Measurements from ENCODE around the gene ASCL2. TPM values are rescaled to one million over a fixed set of nuclear protein-coding genes. Genes with fewer than 3 reads are reported as not detected.
"Not testable (repeated sequence)": the region's sequence is repeated elsewhere in the genome, so short reads cannot be mapped to it uniquely, and the experiment has no call there.

ASCL2 gene
- total RNA-seq, 2 donors from 2014 or later, result 0.43 to 0.69 TPM

- intact Hi-C loops (cut with DNase I), result loop anchor here in 1 of 2 donors (10.0 kb wide), 1 partner anchor 917 kb away; no protein-coding TSS in a partner anchor
- DNase-seq (ENCODE audit: low spot score), result no peak
These were observed 18.4 kb downstream of the ASCL2 start for GRCh38 chr11:2252018-2252417.

DNA sequence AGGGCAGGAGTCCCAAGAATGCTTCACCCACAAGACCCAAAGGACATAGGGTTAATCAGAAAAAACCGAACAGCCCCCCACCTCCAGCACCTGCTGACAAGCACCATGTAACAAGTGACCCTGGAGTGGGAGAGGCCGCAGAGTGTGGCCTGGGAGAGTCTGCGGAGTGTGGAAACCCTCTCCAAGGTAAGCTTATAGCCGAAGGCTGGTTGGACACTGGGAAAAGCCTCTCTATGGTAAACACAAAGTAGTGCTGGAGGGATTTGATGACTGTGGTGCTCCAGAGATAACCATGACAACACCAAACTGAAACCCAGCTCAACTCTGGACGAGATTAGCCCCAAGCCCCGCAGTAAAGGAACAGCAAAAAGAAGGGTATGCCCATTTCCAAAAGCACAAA lies 19.2 kb downstream of the ASCL2 start:
- no peak for DNase-seq (ENCODE audit: low spot score)
- intact Hi-C loops (cut with DNase I), result loop anchor here in 1 of 2 donors (10.0 kb wide), 1 partner anchor 916 kb away; no protein-coding TSS in a partner anchor

GRCh38 chr11:2250485-2250884 lies 19.9 kb downstream of the ASCL2 start:
- intact Hi-C loops (cut with DNase I), result loop anchor here in 1 of 2 donors (10.0 kb wide), 1 partner anchor 916 kb away; no protein-coding TSS in a partner anchor
- DNase-seq (ENCODE audit: low spot score), result no peak

DNA sequence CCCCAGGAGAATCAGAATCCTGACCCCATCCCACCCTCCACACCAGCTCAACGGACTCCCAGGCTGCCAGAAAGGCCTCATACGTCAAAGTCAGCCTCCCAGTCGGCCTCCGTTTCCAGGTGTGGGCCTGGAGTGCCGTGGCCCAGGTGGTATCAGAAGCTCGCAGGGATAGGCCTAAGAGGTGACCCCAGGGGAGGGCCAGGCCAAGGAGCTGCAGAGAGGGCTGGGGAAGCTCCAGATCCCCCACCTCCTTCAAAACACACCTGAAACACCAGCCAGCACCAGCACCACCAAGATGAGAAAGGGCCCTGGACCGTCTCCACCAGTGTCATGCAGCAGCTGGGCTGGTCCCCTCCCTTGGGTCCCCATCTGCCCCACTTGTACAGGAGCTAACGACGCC lies 20.3 kb downstream of the ASCL2 start:
- intact Hi-C loops (cut with DNase I), result loop anchor here in 1 of 2 donors (10.0 kb wide), 1 partner anchor 915 kb away; no protein-coding TSS in a partner anchor
- DNase-seq (ENCODE audit: low spot score), result no peak

DNA sequence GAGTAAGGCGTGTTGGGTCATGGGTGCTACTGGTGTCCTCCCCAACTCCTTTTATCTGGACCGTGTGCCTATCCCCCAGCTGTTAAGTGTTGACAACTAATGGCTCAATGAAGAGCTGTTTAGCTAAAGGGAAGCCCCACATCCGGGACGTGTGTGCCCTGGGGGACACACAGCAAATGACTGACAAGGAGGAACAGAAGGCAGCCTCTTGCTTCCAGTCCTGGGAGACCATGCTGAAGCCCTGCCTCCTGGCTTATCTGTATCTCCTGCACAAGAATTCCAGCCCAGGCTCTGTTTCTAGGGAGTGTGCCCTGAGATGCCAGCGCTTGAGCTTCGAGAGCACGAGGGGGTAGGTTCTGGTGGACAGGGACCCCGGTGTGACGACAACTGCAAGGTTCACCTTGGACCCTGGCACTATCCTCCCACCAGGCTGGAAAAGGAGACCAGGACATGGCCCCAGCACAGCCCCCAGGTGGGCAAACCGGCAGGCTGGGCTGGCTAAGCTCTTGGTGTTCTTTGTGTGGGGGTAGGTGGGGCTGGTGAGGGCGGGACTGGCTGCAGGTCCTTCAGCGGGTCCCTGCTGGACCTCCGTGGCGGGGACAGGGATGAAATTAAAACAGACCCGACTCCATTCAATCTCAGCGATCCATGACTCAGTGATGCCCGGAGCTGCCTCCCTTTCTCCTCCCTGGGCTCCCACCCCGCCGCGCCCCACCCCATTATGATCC lies 21.0 kb downstream of the ASCL2 start:
- intact Hi-C loops (cut with DNase I), result no loop called here
- DNase-seq (ENCODE audit: low spot score), result no peak

GRCh38 chr11:2248762-2249161 lies 21.6 kb downstream of the ASCL2 start:
- intact Hi-C loops (cut with DNase I), result no loop called here
- no peak for DNase-seq (ENCODE audit: low spot score)

GRCh38 chr11:2248242-2248641 lies 22.1 kb downstream of the ASCL2 start:
- DNase-seq (ENCODE audit: low spot score), result no peak
- intact Hi-C loops (cut with DNase I), result no loop called here

GRCh38 chr11:2247496-2247895 lies 22.9 kb downstream of the ASCL2 start:
- intact Hi-C loops (cut with DNase I), result no loop called here

DNA sequence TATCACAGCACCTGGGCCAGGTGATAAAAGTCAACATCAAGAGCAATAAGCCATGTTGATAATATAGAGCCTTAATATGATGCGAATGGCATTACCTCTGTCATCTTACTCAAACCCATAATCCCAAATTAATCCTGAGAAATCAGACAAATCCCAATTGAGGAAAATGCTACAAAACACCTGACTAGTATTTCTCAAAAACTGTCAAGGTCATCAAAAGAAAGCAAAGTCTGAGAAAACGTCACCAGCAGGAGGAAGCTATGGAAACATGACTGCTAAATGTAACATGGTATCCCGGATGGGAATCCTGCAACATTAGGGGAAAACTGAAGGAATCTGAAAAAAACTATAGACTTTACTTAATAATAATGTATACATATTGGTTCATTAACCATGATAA lies 29.6 kb downstream of the ASCL2 start:
- intact Hi-C loops (cut with DNase I), result no loop called here
- no peak for DNase-seq (ENCODE audit: low spot score)

More at GRCh38 chr11:2247496-2247895, 22.9 kb downstream of the ASCL2 start:
- DNase-seq (ENCODE audit: low spot score), result no peak

- intact Hi-C loops (cut with DNase I), result no loop called here
- DNase-seq (ENCODE audit: low spot score), result no peak
These were observed 32.7 kb downstream of the ASCL2 start for GRCh38 chr11:2237457-2238238.

- DNase-seq (ENCODE audit: low spot score); intact Hi-C loops (cut with DNase I): not testable (repeated sequence)
These were observed 33.8 kb downstream of the ASCL2 start for GRCh38 chr11:2236381-2237134.

- DNase-seq (ENCODE audit: low spot score), result no peak
- intact Hi-C loops (cut with DNase I), result no loop called here
These were observed 34.6 kb downstream of the ASCL2 start for GRCh38 chr11:2235588-2236326.

DNA sequence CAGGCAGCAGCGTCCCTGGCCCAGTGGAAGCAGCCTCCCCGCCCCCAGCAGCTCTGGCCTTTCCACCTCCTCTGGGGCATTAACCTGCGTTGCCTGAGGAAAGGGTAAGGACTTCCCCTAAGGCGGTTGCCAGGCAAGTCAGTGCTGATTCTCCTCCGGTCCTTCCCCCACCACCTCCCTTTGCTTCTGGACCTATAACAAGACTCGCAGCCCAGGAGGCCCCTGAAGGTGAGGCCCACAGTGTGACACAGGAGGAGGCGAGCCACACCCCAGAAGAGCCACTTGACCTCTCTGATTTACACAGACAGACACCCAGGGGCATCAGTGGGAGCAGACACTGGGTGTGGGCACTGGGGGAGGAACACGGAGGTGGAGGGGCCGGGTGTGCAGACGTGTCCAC lies 35.4 kb downstream of the ASCL2 start:
- DNase-seq (ENCODE audit: low spot score), result no peak
- intact Hi-C loops (cut with DNase I), result no loop called here

GRCh38 chr11:2233693-2234455 lies 36.5 kb downstream of the ASCL2 start:
- intact Hi-C loops (cut with DNase I), result no loop called here
- DNase-seq (ENCODE audit: low spot score), result no peak

GRCh38 chr11:2229713-2230297 lies 40.6 kb downstream of the ASCL2 start:
- intact Hi-C loops (cut with DNase I), result no loop called here
- no peak for DNase-seq (ENCODE audit: low spot score)

DNA sequence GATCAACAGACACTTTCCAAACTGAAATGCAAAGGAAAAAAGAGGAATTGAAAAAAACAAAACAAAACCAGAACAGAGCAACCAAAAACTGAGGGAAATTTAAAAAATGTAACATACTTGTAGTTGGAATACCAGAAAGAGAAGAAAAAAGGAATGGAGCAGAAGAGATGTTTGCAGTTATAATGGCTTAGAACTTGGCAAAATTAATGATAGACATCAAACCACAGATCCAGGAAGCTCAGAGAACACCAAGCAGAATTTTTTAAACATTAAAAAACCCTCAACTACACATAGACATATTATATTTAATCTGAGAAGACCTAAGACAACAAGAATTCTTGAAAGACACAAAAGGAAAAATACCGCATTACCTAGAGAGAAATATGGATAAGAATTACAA lies 46.1 kb downstream of the ASCL2 start:
- no peak for DNase-seq (ENCODE audit: low spot score)
- intact Hi-C loops (cut with DNase I), result no loop called here

- no peak for DNase-seq (ENCODE audit: low spot score)
- intact Hi-C loops (cut with DNase I), result no loop called here
These were observed 47.1 kb downstream of the ASCL2 start for GRCh38 chr11:2223153-2223794.

DNA sequence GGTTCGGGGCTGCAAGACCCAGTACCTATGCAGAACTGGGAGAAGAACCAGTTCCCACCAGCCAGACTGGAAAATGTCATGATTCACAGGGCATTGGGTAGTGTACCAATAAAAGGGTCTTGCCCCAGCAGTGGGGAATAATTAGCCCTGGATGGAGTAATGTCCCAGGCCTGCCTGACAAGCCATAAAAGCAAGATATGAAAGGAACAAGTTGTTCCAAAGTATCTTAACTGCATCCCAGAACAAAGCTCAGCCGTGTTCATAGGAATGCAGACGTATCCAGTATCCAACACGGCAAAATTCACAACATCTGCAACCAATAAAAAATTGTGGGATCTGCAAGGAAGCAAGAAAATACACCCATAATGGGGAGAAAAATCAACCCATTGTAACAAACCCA lies 47.9 kb downstream of the ASCL2 start:
- intact Hi-C loops (cut with DNase I), result no loop called here
- DNase-seq (ENCODE audit: low spot score), result no peak

All from posterior vena cava (tissue), 2 donors.